Measurements from ENCODE around the gene RANBP9.

RANBP9 gene

DNA sequence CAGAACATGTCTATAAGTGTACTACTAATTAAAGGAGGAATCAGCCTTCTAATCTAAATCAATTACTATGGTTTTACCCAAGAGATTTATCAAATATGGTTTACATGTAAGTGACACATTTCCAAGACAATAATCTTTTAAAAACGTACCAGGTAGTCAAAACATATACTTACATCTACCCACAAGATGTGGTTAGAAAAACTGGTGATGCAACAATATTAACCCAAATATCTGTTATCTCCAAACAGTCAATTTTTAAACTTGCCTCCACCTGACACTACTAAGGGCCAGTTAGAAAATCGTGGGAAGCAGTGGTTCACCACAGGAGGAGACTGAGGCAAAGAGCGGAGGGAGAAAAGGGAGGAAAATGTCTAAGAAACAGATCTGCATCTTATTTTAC lies 68.5 kb downstream of the RANBP9 start:
- DNase-seq: no peak

- no peak for DNase-seq
Observed at GRCh38 chr6:13641315-13641714, 70.3 kb downstream of the RANBP9 start.

DNA sequence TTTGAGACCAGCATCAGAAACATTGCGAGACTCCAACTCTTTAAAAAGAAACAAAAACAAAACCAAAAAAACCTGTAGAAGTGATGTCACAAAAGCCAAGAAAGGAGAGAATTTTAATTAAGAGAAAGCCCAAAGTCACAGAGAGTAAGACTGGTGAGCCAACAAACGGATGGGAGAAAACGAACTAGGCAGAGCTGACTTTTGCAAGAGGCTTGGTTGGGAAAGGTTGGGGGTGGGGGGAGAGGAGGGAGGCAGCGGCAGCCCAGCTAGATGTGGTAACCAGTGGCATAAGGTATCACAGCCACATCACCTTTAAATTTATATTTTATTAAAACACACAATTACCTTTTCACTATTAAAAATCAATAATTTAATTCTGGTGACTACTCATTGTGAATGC lies 73.0 kb downstream of the RANBP9 start:
- no peak for DNase-seq

- DNase-seq: no peak
Observed at GRCh38 chr6:13638014-13638413, 73.6 kb downstream of the RANBP9 start.

DNA sequence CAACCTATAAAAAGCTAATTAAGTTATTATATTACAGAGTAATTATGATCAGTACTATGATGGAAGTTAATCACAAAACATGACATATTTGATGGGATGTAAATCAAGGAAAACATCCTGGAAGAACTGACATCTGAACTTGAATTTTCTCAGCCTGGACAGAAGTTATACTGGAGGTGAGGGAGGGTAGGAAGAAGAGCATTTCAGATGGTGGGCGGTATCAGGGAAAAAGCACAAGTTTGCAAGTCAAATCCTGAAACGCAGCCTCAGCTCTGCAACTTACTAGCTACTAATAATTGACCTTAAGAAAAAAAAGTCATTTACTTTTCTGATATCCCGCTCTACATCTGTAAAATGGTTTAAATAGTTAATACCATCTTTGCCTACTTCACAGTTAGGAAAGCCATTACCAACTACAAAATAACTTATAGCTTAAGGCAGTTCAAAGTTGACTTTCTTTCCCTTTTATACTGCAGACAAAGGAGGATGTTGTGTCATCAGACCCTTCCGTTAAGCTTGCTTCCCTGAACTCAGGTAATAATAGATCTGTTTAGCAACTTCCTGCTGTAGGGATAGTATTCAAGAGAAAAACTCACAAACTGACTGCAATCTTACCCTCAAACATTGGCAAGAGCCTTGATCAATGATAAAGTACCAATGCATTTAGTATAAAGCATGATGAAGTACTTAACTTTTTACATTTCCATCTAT lies 75.5 kb downstream of the RANBP9 start:
- DNase-seq: no peak

GRCh38 chr6:13633343-13633742 lies 78.3 kb downstream of the RANBP9 start:
- no peak for DNase-seq

GRCh38 chr6:13630499-13630898 lies 81.1 kb downstream of the RANBP9 start:
- no peak for DNase-seq

- DNase-seq: no peak
Observed at GRCh38 chr6:13629459-13630116, 82.0 kb downstream of the RANBP9 start.

GRCh38 chr6:13624871-13625288 lies 86.8 kb downstream of the RANBP9 start:
- no peak for DNase-seq

- DNase-seq: no peak
Observed at GRCh38 chr6:13617066-13617465, 94.6 kb downstream of the RANBP9 start.

DNA sequence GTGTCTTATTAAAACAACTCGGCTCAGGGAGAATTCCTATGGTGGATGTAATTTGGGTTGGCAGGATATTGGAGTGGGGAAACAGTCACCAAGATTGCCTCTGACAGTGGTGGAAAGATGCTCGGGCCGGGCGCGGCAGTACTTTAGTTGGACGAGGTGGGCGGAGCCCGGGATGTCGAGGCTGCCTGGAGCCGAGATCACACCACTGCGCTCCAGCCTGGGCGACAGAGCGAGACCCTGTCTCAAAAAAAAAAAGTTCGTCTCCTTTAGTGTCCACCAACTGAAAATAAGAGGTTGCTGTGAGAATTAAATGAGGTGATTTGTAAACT lies 95.9 kb downstream of the RANBP9 start:
- peak; percentile 76 for DNase-seq

- peak; percentile 99 for DNase-seq
Observed at GRCh38 chr6:13614926-13615791, 96.5 kb downstream of the RANBP9 start, which contains the start of gene NOL7. TSS of gene NOL7 (plus strand) at chr6:13615335. CDS start at chr6:13615359, 24 bp downstream.

- peak; percentile 70 for DNase-seq
Observed at GRCh38 chr6:13614126-13614925, 97.3 kb downstream of the RANBP9 start.

- no peak for DNase-seq
Observed at GRCh38 chr6:13613029-13613594, 98.5 kb downstream of the RANBP9 start.

DNA sequence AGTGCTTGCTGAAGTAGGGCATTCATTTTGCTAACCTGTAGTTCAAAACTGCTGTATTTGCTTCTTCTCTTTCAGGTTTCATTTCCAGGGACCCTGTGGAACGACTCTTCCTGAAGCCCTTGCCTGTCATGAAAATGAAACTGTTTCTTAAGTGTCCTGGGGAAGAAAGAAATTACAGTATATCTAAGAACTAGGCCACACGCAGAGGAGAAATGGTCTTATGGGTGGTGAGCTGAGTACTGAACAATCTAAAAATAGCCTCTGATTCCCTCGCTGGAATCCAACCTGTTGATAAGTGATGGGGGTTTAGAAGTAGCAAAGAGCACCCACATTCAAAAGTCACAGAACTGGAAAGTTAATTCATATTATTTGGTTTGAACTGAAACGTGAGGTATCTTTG lies 99.9 kb downstream of the RANBP9 start:
- DNase-seq: no peak

GRCh38 chr6:13605634-13606033 lies 106.0 kb downstream of the RANBP9 start:
- no peak for DNase-seq

GRCh38 chr6:13604546-13605416 lies 106.9 kb downstream of the RANBP9 start:
- DNase-seq: no peak

DNA sequence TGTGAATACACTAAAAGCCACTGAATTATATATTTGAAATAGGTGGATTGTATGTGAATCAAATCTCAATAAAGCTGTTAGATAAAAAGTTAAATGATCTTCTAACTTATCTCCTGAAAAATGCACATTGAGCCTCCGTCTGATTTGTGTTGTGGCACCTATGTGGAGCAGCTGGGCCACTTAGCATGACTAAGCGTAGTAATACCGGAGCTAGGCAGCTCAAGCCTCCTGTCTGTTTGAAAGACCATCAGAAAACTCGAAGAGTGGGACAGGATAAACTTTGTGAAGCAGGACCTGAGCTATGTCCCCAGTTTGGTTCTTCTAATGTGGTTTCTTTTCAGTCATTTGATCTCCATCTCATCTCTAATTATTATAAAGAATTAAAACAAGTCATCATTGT lies 107.5 kb downstream of the RANBP9 start:
- DNase-seq: no peak

DNA sequence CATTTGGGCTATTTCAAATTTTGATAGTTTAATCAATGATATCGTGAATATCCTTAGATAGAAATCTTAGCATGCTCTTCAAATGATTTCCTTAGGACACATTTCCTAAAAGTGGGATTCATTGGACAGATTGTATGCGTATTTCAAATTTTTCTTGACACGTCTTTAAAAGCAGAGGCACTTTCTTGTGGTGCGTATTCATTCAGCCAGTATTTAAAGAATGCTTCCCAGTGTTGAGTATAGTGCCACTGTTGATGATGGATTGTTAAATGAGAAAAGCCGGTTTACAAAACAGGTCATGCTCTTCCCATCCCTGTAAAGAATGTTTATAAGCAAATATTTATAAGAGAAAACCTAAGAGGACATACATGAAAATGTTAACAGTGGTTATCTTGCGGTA lies 111.6 kb downstream of the RANBP9 start:
- DNase-seq: no peak

GRCh38 chr6:13597073-13597472 lies 114.6 kb downstream of the RANBP9 start:
- no peak for DNase-seq

DNA sequence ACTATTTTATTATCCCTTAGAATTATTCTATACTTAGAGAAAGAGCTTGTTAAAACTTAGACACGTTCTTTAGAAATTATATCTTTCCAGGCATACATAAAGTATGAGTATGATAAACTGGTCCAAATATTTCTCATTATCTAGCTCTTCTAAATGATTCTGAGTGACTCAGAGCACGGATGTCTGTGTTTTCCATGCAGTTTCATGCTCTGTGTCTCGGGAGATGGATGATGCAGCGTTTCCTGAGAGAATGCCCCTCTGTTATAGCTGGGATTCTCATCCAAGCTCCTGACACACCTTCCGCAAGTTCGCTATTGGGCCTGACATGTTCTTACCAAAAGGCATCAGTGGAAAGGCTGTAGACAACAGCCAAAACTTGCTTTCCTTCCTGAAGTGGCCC lies 117.9 kb downstream of the RANBP9 start:
- no peak for DNase-seq

DNA sequence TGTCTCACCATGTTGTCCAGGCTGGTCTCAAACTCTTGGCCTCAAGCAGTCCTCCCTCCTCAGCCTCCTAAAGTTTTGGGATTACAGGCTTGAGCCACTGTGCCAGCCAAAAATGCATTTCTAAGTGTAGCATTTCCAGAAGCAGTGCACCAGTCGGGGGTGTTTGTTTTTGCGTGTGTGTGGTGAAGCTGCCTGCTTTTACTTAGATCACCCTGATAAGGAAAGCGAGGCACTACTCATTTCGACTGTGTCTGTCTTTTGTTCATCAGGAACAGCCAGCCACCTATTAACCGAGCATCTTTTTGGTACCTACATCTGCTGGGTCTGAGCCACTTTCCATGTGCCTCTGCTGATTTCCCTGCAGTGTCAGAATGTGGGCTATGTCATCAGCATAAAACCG lies 118.5 kb downstream of the RANBP9 start:
- DNase-seq: no peak
